Gastroesophageal sphincter (tissue), 3 donors: ENCODE results near the gene IL1RAPL1.

ENCODE experiments used
- CTCF ChIP-seq, 4 experiments: fragments of 200-600 bp in 2 of 4; fragments of 450-650 bp in 2 of 4; sonication (generic) in 1 of 4; IDR thresholded peaks; one replicate each; pipeline ENCODE4 v1.5.1; 2017 to 2019; ENCODE audit warnings: antibody characterized with exemption in 4 of 4, mild to moderate bottlenecking in 2 of 4, moderate library complexity in 2 of 4
- EP300 ChIP-seq: sonication (generic); formaldehyde crosslinking; IDR thresholded peaks from one replicate; pipeline ENCODE4 v1.6.1; 2017; ENCODE audit warnings: antibody characterized with exemption, mild to moderate bottlenecking
- POLR2A ChIP-seq, 2 donors: fragments of 450-650 bp; IDR thresholded peaks; one replicate each; pipeline ENCODE4 v1.6.1; 2017; ENCODE audit warnings: antibody characterized with exemption in 2 of 2, mild to moderate bottlenecking in 2 of 2, moderate library complexity in 1 of 2

GRCh38 chrX:29531336-29531735 is 944.1 kb downstream of the IL1RAPL1 start:
- TF ChIP-seq CTCF (IDR thresholded peaks at IDR 0.05) (no peak), POLR2A (IDR thresholded peaks at IDR 0.05) (no peak), EP300 (no peak)
